ENCODE measurements around the gene ESAM.

DNA sequence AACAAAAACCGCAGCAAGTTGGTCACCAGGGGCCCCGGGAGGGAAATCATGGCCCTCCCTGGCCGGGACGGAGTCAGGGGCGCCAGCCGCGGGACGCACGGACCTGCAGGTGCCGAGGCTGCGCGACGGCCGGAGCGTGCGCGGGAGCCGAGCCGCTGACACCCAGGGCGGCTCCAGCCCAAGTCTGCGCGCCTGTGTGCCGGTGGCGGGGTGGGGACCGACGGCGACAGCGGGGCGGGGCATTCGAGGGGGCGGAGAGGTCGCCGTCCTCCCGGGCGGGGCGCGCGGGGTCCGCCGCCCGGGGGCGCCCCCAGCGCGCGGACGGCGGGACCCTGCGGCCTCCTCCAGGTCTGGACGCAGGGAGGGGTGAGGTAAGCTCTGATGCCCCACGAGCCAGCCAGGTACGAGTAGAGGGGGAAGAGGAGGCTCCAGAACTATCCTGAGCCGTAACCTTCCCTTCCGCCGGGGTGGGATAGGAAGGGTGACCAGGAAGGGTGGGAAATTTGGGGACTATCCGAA lies at the start of gene ESAM:
- TF ChIP-seq, protein P1, sequence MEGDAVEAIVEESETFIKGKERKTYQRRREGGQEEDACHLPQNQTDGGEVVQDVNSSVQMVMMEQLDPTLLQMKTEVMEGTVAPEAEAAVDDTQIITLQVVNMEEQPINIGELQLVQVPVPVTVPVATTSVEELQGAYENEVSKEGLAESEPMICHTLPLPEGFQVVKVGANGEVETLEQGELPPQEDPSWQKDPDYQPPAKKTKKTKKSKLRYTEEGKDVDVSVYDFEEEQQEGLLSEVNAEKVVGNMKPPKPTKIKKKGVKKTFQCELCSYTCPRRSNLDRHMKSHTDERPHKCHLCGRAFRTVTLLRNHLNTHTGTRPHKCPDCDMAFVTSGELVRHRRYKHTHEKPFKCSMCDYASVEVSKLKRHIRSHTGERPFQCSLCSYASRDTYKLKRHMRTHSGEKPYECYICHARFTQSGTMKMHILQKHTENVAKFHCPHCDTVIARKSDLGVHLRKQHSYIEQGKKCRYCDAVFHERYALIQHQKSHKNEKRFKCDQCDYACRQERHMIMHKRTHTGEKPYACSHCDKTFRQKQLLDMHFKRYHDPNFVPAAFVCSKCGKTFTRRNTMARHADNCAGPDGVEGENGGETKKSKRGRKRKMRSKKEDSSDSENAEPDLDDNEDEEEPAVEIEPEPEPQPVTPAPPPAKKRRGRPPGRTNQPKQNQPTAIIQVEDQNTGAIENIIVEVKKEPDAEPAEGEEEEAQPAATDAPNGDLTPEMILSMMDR (IDR thresholded peaks at IDR 0.05; ENCODE audit: low read length) = no peak
- TF ChIP-seq EZH2 (optimal IDR thresholded peaks at IDR 0.05; ENCODE audit: low read depth, low read length) = no peak
- TF ChIP-seq EZH2phosphoT487 (IDR thresholded peaks at IDR 0.05; ENCODE audit: low read length) = no peak

Data from MM.1S (cell line).